Dedifferentiated amniotic fluid mesenchymal stem cell (primary cell): ENCODE measurements around the gene TRIM22.

Experiments used
- DNase-seq: peaks from one replicate; pipeline ENCODE4 v3.0.0-alpha.2; 2016; ENCODE audit errors: extremely low spot score

The TRIM22 gene

DNA sequence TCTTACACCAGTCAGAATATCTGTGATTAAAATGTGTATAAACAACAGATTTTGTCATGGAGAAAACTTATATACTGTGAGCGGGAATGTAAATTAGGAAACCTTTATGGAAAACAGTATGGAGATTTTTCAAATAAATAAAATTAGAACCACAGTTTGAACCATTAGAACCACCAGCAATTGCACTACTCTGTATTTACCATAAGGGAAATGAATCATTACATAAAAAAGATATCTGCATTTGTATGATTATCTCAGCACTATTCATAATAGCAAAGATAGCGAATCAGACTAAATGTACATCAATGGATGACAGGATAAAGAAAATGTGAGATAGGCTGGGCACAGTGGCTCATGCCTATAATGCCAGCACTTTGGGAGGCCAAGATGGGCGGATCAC lies 57.0 kb downstream of the TRIM22 start:
- no peak for DNase-seq

DNA sequence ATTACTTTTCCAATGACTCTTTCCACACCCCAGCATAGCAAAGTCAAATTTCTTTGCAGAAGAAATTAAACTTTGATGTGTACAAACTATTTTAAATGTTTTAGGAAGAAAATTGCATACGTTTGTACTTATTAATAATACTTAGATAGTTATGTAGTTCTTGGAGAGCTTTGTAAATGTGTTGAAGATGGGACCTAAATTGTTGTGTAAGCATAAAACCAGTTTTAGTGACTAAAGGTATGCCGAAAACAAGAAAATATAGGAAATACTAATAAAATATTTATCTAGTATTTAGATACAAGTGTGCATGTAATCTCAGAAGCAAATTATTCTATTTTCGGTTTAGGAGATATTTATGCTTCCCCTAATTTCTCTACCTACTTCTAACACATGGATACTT lies 60.2 kb downstream of the TRIM22 start:
- no peak for DNase-seq

DNA sequence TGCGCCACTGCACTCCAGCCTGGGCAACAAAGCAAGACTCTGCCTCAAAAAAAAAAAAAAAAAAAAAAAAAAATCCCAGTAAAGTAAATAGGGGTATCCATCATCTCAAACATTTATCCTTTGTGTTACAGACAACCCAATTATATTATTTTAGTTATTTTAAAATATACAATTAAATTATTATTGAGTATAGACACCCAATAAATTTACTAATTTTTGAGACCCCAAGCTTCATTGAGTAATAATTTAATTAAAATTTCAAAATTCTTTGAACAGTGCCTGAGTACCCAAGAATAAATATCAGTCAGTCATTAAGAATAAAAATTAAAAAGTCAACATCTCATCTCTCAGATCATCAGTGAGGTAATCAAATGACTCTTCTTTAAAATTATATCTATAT lies 64.4 kb downstream of the TRIM22 start, which contains the start of gene OR52N4:
OR52N4 (plus strand) TSS at position 301 of the 400 bp plus-strand sequence. CDS start 498 bp downstream, outside the sequence.
- no peak for DNase-seq
